SK-N-SH treated with all-trans-retinoic acid at 6 μM for 48 hours (cell line): ENCODE measurements around the gene CAPN10.

ENCODE experiments used
- ATAC-seq: fragments of 200-7000 bp; cut with Tn5 transposase; 3 replicates; pipeline ENCODE4 v1.9.1; 2020; ENCODE audit warnings: mild to moderate bottlenecking, moderate library complexity
- ARNTL ChIP-seq: fragments of 450-650 bp; formaldehyde crosslinking; IDR thresholded peaks from 2 replicates; pipeline ENCODE4 v1.5.0; 2020; ENCODE audit warnings: low read depth, mild to moderate bottlenecking, moderate library complexity, borderline replicate concordance
- BACH2 ChIP-seq: fragments of 250-450 bp; sonication (Bioruptor Pico); IDR thresholded peaks from 2 replicates; pipeline ENCODE4 v1.9.0; 2021; ENCODE audit warnings: mild to moderate bottlenecking, borderline replicate concordance
- ESRRG ChIP-seq: fragments of 250-450 bp; sonication (Bioruptor Pico); IDR thresholded peaks from 2 replicates; pipeline ENCODE4 v1.6.1; 2021; ENCODE audit warnings: mild to moderate bottlenecking
- ISL1 ChIP-seq: fragments of 250-450 bp; sonication (Bioruptor Pico); IDR thresholded peaks from 2 replicates; pipeline ENCODE4 v2.1.2; 2022; ENCODE audit warnings: mild to moderate bottlenecking, moderate library complexity
- OSR1 ChIP-seq: fragments of 250-450 bp; sonication (Bioruptor Pico); IDR thresholded peaks from 2 replicates; pipeline ENCODE4 v1.8.0; 2022; ENCODE audit warnings: moderate library complexity, mild to moderate bottlenecking, inconsistent platforms
- RARB ChIP-seq: fragments of 250-450 bp; sonication (Bioruptor Pico); IDR thresholded peaks from 2 replicates; pipeline ENCODE4 v1.8.0; 2021; ENCODE audit warnings: mild to moderate bottlenecking, moderate library complexity
- SNAI2 ChIP-seq: fragments of 250-450 bp; sonication (Bioruptor Pico); IDR thresholded peaks from 2 replicates; pipeline ENCODE4 v1.5.0; 2020; ENCODE audit warnings: mild to moderate bottlenecking, moderate library complexity
- TCF4 ChIP-seq: fragments of 250-450 bp; sonication (Bioruptor Pico); IDR thresholded peaks from 2 replicates; pipeline ENCODE4 v1.8.0; 2021; ENCODE audit warnings: mild to moderate bottlenecking, moderate library complexity, borderline replicate concordance
- TOX ChIP-seq: fragments of 250-450 bp; sonication (Bioruptor Pico); IDR thresholded peaks from 2 replicates; pipeline ENCODE4 v1.8.0; 2021; ENCODE audit warnings: mild to moderate bottlenecking, moderate library complexity, borderline replicate concordance
- ZC3H10 ChIP-seq: fragments of 250-450 bp; sonication (Bioruptor Pico); IDR thresholded peaks from 2 replicates; pipeline ENCODE4 v1.5.1; 2021; ENCODE audit warnings: mild to moderate bottlenecking, moderate library complexity
- ZFP3 ChIP-seq: fragments of 250-450 bp; sonication (Bioruptor Pico); IDR thresholded peaks from 2 replicates; pipeline ENCODE4 v1.5.0; 2020; ENCODE audit warnings: mild to moderate bottlenecking, moderate library complexity
- ZNF565 ChIP-seq: fragments of 450-650 bp; formaldehyde crosslinking; conservative IDR thresholded peaks from 2 replicates; pipeline ENCODE4 v1.5.0; 2020; ENCODE audit warnings: low read depth, mild to moderate bottlenecking, moderate library complexity
- ZNF70 ChIP-seq: fragments of 450-650 bp; formaldehyde crosslinking; IDR thresholded peaks from 2 replicates; pipeline ENCODE4 v1.5.0; 2020; ENCODE audit warnings: mild to moderate bottlenecking, moderate library complexity
- TF ChIP-seq, protein P1 (sequence below): fragments of 250-450 bp; sonication (Bioruptor Pico); IDR thresholded peaks from 2 replicates; pipeline ENCODE4 v1.5.1; 2021; ENCODE audit warnings: mild to moderate bottlenecking, moderate library complexity
- TF ChIP-seq, protein P2 (sequence below): fragments of 250-450 bp; sonication (Bioruptor Pico); IDR thresholded peaks from 2 replicates; pipeline ENCODE4 v1.8.0; 2020; ENCODE audit warnings: mild to moderate bottlenecking, moderate library complexity, borderline replicate concordance
- TF ChIP-seq, protein P3 (sequence below): fragments of 250-450 bp; sonication (Bioruptor Pico); IDR thresholded peaks from 2 replicates; pipeline ENCODE4 v1.8.0; 2021; ENCODE audit warnings: low read depth, mild to moderate bottlenecking, moderate library complexity, borderline replicate concordance
- TF ChIP-seq, protein P4 (sequence below): fragments of 250-450 bp; sonication (Bioruptor Pico); IDR thresholded peaks from 2 replicates; pipeline ENCODE4 v1.5.0; 2020; ENCODE audit warnings: mild to moderate bottlenecking, moderate library complexity
- TF ChIP-seq, protein P5 (sequence below): fragments of 250-450 bp; sonication (Bioruptor Pico); IDR thresholded peaks from 2 replicates; pipeline ENCODE4 v1.5.1; 2020; ENCODE audit warnings: low read depth, mild to moderate bottlenecking, moderate library complexity

The CAPN10 gene

DNA sequence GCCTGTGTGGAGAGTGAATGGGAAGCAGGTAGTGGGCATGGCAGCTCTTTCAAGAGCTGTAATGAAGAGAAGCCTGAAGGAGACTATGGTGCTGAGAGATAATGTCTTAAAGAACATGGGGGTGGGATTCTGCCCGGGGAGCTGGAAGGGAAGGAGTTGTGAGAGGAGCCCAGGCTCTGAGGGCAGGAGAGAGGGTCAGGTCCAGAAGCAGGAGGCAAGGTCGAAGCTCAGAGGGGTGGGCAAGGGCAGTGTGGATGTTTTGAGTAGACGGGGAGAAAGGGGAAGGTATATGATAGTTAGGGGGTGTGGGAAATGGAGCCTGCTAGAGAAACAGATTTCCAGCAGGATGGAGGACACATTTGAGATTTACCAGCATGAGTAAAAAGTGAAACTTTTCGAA is 2.1 kb downstream of the CAPN10 start (continued):
- TF ChIP-seq, protein P1, sequence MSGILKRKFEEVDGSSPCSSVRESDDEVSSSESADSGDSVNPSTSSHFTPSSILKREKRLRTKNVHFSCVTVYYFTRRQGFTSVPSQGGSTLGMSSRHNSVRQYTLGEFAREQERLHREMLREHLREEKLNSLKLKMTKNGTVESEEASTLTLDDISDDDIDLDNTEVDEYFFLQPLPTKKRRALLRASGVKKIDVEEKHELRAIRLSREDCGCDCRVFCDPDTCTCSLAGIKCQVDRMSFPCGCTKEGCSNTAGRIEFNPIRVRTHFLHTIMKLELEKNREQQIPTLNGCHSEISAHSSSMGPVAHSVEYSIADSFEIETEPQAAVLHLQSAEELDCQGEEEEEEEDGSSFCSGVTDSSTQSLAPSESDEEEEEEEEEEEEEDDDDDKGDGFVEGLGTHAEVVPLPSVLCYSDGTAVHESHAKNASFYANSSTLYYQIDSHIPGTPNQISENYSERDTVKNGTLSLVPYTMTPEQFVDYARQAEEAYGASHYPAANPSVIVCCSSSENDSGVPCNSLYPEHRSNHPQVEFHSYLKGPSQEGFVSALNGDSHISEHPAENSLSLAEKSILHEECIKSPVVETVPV (CRISPR knock-in tag) = no peak
- no peak for TF ChIP-seq OSR1 (CRISPR knock-in tag)

DNA sequence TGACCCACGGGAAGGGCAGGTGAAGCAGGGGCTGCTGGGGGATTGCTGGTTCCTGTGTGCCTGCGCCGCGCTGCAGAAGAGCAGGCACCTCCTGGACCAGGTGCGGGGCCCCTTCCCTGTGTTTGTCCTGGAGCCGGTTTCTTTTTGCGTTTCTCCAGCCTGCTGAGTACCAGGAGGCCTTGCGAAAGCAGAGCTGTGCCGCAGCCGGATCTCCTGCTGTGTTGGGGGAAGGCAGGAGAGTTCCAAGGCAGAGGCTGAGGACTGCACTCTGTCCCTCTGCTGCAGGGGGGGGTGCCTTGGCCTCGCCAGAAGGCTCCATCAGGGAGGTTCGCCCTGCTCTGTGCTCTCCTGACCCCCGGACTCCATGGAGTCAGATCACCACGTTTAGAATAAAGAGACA is 2.8 kb downstream of the CAPN10 start:
- ATAC-seq = no peak
- no peak for TF ChIP-seq RARB (CRISPR knock-in tag)
- TF ChIP-seq TCF4 (CRISPR knock-in tag) = no peak
- TF ChIP-seq, protein P2, sequence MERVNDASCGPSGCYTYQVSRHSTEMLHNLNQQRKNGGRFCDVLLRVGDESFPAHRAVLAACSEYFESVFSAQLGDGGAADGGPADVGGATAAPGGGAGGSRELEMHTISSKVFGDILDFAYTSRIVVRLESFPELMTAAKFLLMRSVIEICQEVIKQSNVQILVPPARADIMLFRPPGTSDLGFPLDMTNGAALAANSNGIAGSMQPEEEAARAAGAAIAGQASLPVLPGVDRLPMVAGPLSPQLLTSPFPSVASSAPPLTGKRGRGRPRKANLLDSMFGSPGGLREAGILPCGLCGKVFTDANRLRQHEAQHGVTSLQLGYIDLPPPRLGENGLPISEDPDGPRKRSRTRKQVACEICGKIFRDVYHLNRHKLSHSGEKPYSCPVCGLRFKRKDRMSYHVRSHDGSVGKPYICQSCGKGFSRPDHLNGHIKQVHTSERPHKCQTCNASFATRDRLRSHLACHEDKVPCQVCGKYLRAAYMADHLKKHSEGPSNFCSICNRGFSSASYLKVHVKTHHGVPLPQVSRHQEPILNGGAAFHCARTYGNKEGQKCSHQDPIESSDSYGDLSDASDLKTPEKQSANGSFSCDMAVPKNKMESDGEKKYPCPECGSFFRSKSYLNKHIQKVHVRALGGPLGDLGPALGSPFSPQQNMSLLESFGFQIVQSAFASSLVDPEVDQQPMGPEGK = no peak
- TF ChIP-seq, protein P1 (CRISPR knock-in tag) = no peak
- TF ChIP-seq, protein P3, sequence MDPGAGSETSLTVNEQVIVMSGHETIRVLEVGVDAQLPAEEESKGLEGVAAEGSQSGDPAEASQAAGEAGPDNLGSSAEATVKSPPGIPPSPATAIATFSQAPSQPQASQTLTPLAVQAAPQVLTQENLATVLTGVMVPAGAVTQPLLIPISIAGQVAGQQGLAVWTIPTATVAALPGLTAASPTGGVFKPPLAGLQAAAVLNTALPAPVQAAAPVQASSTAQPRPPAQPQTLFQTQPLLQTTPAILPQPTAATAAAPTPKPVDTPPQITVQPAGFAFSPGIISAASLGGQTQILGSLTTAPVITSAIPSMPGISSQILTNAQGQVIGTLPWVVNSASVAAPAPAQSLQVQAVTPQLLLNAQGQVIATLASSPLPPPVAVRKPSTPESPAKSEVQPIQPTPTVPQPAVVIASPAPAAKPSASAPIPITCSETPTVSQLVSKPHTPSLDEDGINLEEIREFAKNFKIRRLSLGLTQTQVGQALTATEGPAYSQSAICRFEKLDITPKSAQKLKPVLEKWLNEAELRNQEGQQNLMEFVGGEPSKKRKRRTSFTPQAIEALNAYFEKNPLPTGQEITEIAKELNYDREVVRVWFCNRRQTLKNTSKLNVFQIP (CRISPR knock-in tag) = no peak
- TF ChIP-seq ZNF565 (CRISPR knock-in tag) = no peak
- no peak for TF ChIP-seq OSR1 (CRISPR knock-in tag)
- no peak for TF ChIP-seq ZNF70 (CRISPR knock-in tag)
- TF ChIP-seq ARNTL (CRISPR knock-in tag) = no peak
- no peak for TF ChIP-seq ESRRG (CRISPR knock-in tag)
- TF ChIP-seq, protein P4, sequence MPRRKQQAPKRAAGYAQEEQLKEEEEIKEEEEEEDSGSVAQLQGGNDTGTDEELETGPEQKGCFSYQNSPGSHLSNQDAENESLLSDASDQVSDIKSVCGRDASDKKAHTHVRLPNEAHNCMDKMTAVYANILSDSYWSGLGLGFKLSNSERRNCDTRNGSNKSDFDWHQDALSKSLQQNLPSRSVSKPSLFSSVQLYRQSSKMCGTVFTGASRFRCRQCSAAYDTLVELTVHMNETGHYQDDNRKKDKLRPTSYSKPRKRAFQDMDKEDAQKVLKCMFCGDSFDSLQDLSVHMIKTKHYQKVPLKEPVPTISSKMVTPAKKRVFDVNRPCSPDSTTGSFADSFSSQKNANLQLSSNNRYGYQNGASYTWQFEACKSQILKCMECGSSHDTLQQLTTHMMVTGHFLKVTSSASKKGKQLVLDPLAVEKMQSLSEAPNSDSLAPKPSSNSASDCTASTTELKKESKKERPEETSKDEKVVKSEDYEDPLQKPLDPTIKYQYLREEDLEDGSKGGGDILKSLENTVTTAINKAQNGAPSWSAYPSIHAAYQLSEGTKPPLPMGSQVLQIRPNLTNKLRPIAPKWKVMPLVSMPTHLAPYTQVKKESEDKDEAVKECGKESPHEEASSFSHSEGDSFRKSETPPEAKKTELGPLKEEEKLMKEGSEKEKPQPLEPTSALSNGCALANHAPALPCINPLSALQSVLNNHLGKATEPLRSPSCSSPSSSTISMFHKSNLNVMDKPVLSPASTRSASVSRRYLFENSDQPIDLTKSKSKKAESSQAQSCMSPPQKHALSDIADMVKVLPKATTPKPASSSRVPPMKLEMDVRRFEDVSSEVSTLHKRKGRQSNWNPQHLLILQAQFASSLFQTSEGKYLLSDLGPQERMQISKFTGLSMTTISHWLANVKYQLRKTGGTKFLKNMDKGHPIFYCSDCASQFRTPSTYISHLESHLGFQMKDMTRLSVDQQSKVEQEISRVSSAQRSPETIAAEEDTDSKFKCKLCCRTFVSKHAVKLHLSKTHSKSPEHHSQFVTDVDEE (CRISPR knock-in tag) = no peak
- TF ChIP-seq ISL1 (CRISPR knock-in tag) = no peak
- TF ChIP-seq, protein P5, sequence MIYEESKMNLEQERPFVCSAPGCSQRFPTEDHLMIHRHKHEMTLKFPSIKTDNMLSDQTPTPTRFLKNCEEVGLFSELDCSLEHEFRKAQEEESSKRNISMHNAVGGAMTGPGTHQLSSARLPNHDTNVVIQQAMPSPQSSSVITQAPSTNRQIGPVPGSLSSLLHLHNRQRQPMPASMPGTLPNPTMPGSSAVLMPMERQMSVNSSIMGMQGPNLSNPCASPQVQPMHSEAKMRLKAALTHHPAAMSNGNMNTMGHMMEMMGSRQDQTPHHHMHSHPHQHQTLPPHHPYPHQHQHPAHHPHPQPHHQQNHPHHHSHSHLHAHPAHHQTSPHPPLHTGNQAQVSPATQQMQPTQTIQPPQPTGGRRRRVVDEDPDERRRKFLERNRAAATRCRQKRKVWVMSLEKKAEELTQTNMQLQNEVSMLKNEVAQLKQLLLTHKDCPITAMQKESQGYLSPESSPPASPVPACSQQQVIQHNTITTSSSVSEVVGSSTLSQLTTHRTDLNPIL = no peak
- TF ChIP-seq SNAI2 (CRISPR knock-in tag) = no peak
- no peak for TF ChIP-seq ZC3H10
- no peak for TF ChIP-seq TOX

DNA sequence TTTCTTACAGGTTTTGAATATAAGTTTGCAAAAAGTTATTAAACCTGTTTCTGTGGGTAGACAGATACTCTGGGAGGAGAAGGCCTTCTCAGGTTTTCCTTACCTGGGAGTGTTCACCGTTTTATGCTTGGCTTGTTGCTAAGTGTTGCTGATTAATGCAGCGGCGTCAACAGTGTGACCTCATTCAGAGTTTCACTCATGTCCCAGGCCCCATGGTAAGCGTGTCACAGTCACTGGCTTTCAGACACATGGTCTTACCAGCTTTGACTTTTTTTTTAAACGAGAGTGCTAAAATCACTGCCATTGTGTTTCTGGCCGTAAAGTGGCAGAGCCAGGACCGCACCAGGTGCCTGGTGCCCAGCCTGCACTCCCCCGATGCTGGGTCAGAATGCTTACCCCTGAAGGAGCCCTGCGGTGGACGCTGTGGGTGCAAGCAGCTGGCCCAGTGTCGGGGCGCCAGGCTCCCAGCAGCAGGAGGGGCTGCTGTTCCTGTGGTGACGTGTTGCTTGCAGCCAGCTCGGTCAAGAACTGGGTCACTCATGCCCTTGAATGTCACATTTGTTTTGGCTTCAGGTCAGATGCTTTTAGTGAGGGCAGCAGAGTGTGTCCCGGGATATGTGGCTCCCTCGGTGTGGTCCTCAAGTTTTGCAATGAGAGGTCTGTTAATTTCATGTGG is 3.5 kb downstream of the CAPN10 start:
- TF ChIP-seq, protein P3 (CRISPR knock-in tag) = no peak
- TF ChIP-seq ZNF565 (CRISPR knock-in tag) (no peak), BACH2 (CRISPR knock-in tag) (no peak), ZFP3 (CRISPR knock-in tag) (no peak)
- ATAC-seq = no peak
